ENCODE data around the gene CERS6. TPM values are rescaled to one million over a fixed set of nuclear protein-coding genes. Genes with fewer than 3 reads are reported as not detected.
A peak's percentile ranks its signal among the peaks of the same experiment; 100 is the strongest.

Gene CERS6
- total RNA-seq, 4 donors from 2014 or later, result 53.7 to 78.3 (median 63.8) TPM

DNA sequence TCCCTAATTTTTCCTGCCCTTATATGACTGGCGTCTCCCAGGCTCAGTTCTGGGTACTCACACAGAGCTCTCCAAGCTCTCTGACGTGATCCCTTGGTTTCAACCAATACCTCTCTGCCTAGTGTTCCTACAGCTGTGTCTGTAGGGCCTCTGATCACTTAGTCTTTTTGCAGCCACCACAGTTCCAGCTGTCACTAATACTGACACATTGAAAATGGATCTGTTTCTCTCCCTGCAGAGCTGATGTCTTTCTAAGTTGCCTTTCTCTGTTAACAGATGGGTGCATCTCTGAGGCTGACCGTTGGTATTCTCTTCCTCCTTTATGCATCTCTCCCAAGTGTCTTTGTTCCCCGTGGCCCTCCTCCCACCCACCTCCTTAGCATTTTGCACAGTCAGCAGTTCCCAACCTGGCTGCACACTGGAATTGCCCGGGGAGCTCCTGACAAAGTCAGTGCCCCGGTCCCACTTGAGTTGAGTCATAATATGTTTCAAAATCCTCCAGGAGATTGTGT is 62.5 kb downstream of the CERS6 start:
- WGBS, 2 donors, result 31 to 43% methylated on average over 6 of the region's 6 CpGs
- H3K4me3 ChIP-seq (ENCODE audit: low read depth, poor library complexity, severe bottlenecking), result no peak overlapping the region
- DNase-seq (ENCODE audit: low spot score in 2 of 2), result no peak
- TF ChIP-seq, protein P1, sequence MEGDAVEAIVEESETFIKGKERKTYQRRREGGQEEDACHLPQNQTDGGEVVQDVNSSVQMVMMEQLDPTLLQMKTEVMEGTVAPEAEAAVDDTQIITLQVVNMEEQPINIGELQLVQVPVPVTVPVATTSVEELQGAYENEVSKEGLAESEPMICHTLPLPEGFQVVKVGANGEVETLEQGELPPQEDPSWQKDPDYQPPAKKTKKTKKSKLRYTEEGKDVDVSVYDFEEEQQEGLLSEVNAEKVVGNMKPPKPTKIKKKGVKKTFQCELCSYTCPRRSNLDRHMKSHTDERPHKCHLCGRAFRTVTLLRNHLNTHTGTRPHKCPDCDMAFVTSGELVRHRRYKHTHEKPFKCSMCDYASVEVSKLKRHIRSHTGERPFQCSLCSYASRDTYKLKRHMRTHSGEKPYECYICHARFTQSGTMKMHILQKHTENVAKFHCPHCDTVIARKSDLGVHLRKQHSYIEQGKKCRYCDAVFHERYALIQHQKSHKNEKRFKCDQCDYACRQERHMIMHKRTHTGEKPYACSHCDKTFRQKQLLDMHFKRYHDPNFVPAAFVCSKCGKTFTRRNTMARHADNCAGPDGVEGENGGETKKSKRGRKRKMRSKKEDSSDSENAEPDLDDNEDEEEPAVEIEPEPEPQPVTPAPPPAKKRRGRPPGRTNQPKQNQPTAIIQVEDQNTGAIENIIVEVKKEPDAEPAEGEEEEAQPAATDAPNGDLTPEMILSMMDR (IDR thresholded peaks at IDR 0.05), result no peak
- TF ChIP-seq POLR2A (IDR thresholded peaks at IDR 0.05), result no peak
- intact Hi-C loops (cut with DNase I; ENCODE audit: low total_unique reads), result no loop called here

DNA sequence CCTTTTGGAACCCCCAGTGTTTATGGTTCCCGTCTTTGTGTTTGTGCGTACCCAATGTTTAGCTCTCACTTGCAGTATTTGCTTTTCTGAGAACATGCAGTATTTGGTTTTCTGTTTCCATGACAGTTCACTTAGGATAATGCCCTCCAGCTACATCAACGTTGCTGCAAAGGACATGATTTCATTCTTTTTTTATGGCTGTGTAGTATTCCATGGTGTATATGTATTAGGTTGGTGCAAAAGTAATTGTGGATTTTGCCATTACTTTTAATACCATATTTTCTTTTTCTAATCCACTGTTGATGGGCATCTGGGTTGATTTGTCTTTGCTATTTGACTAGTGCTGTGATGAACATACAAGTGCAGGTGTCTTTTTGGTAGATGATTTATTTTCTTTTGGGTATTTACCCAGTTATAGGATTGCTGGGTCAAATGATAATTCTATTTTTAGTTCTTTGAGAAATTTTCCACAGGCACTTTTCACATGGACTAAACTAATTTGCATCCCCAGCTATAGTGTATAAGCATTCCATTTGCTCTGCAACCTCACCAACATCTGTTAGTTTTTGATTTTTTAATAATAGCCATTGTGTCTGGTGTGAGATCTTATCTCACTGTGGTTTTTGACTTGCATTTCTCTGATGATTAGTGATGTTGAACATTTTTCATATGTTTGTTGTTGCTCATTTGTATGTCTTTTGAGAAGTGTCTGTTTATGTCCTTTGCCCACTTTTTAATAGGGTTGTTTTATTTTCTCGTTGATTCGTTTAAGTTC is 63.6 kb downstream of the CERS6 start:
- intact Hi-C loops (cut with DNase I; ENCODE audit: low total_unique reads), result no loop called here
- TF ChIP-seq POLR2A (IDR thresholded peaks at IDR 0.05), result no peak
- TF ChIP-seq, protein P1 (IDR thresholded peaks at IDR 0.05), result no peak

DNA sequence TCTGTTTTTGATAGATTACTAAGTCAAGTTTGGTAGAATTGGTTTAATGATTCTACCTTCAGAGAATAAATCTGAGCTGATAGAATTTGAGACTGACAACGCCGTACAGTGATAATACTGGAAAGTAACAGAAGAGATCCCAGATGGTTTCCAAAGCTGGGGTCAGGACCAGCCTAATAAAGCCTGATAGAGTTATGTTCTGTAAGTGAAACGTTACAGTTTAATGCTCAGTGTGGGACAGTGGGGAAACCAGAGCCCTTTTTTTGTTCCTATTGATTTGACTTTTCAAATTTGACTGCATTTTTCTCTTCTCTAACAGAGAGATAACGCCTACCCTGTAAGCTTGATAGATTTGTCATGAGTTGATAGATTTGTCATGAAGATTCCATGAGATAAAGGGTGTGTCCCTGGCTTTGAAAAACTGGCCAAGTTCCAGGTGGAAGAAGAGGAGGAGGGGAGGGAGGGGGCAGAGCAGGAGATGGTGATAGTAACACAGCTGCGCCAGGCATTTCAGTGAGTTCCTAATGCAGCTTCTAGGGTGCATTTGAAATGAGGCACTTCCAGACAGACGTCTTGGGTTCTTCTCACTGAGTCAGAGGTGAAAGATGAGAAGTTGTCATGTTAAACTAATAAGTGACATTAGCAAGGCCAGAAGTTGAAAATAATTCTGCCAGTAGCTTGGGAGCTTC is 65.1 kb downstream of the CERS6 start:
- intact Hi-C loops (cut with DNase I; ENCODE audit: low total_unique reads), result no loop called here
- H3K4me3 ChIP-seq (ENCODE audit: low read depth, poor library complexity, severe bottlenecking), result no peak overlapping the region
- peak in 1 of 2 donors; percentile 43 for DNase-seq (ENCODE audit: low spot score in 2 of 2)
- WGBS, 2 donors, result 33 to 41% methylated on average over 6 of the region's 6 CpGs
- no peak for TF ChIP-seq POLR2A (IDR thresholded peaks at IDR 0.05)

More for the DNA sequence above, 63.6 kb downstream of the CERS6 start:
- WGBS, 2 donors, result 85 to 88% methylated on average over 5 of the region's 5 CpGs
- no peak for DNase-seq (ENCODE audit: low spot score in 2 of 2)
- H3K4me3 ChIP-seq (ENCODE audit: low read depth, poor library complexity, severe bottlenecking), result no peak overlapping the region

DNA sequence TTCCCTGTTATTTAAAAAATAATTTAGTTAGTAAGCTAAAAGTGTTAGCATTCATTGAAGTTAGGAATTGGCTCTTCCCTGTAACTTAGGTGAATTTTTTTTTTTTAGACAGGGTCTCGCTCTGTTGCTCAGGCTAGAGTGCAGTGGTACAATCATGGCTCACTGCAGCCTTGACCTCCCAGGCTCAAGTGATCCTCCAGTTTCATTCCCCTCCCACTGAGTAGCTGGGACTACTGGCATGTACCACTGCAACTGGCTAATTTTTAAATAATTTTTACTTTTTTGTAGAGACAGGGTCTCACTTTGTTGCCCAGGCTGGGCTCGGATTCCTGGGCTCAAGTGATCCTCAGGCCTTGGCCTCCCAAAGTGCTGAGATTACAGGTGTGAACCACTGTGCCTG is 66.4 kb downstream of the CERS6 start:
- TF ChIP-seq, protein P1 (IDR thresholded peaks at IDR 0.05), result no peak
- TF ChIP-seq POLR2A (IDR thresholded peaks at IDR 0.05), result no peak
- 86 to 91% methylated on average over 2 of the region's 2 CpGs for WGBS, 2 donors
- intact Hi-C loops (cut with DNase I; ENCODE audit: low total_unique reads), result no loop called here
- no peak overlapping the region for H3K4me3 ChIP-seq (ENCODE audit: low read depth, poor library complexity, severe bottlenecking)
- DNase-seq (ENCODE audit: low spot score in 2 of 2), result no peak

DNA sequence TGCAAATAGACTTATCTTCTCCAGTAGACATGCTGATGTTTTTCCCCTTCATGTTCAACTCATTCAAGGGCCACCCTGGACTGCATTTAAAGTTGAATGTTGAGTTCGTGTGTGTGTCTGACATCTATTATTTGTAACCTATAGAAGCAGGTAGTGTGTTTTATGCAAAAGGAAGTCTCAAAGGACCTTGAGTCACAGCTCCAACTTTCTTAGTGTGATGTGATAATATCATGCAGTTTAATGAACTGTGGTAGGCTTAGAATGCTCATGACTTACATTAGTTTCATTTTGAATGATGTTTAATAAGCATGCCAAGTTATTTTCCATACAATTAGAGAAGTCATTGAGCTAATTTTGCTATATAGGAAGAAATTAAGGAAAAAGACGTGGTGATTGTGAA is 67.9 kb downstream of the CERS6 start:
- H3K4me3 ChIP-seq (ENCODE audit: low read depth, poor library complexity, severe bottlenecking), result no peak overlapping the region
- DNase-seq (ENCODE audit: low spot score in 2 of 2), result no peak
- intact Hi-C loops (cut with DNase I; ENCODE audit: low total_unique reads), result no loop called here
- WGBS, 2 donors, result 56 to 63% methylated on average over 2 of the region's 2 CpGs
- no peak for TF ChIP-seq POLR2A (IDR thresholded peaks at IDR 0.05)
- TF ChIP-seq, protein P1 (IDR thresholded peaks at IDR 0.05), result no peak

DNA sequence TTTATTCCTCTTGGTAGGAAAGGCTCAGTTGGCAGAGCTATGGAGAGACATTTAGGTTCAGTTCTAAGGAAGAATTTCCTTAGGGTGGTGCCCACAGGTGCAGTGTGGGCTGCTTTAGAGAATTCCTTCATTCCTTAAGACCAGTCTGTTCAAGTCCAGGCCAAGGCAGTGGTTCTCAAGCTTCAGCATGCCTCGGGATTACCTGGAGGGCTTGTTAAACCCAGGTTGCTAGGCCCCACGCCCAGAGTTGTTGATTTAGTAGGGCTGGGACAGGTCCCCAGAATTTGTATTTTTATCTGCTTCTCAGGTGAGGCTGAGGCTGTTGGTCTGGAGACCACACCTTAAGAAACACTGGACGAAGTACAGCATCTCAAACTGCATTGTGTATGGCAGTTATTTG is 68.9 kb downstream of the CERS6 start:
- intact Hi-C loops (cut with DNase I; ENCODE audit: low total_unique reads), result no loop called here
- TF ChIP-seq POLR2A (IDR thresholded peaks at IDR 0.05), result no peak
- TF ChIP-seq, protein P1 (IDR thresholded peaks at IDR 0.05), result no peak
- WGBS, 2 donors, result 64 to 67% methylated on average over 3 of the region's 3 CpGs
- peak in 1 of 2 donors; percentile 59 for DNase-seq (ENCODE audit: low spot score in 2 of 2)
- H3K4me3 ChIP-seq (ENCODE audit: low read depth, poor library complexity, severe bottlenecking), result no peak overlapping the region
